GM12878 (cell line): ENCODE data around the gene EIF4ENIF1.

Source experiments
- NBN ChIP-seq: fragments of 450-650 bp; IDR thresholded peaks from 2 replicates; pipeline ENCODE4 v1.6.1; 2016
- POLR2AphosphoS5 ChIP-seq: IDR thresholded peaks from 2 replicates; pipeline ENCODE4 v1.6.1; 2011; ENCODE audit warnings: mild to moderate bottlenecking, low read length, inconsistent platforms
- PRDM15 ChIP-seq: fragments of 450-650 bp; formaldehyde crosslinking; IDR thresholded peaks from 2 replicates; pipeline ENCODE4 v1.4.0; 2020; ENCODE audit warnings: mild to moderate bottlenecking, moderate library complexity

GRCh38 chr22:31399211-31400022 lies 90.2 kb downstream of the EIF4ENIF1 start, which contains the start of gene DRG1:
- TF ChIP-seq PRDM15 (CRISPR knock-in tag) (no peak), NBN (peak; percentile 54; the same call in 1 of the 2 replicates), POLR2AphosphoS5 (peak; percentile 98)
